AG10803 (cell line): ENCODE data around the gene ITGA7.

Experiments used
- DNase-seq: peaks from one replicate; pipeline ENCODE4 v3.0.0; 2010; ENCODE audit warnings: low read depth
- H3K4me3 ChIP-seq: 2 replicates; pipeline ENCODE4 v1.5.1; 2011; ENCODE audit warnings: mild to moderate bottlenecking, low read length, control low read depth
- TF ChIP-seq, protein P1 (sequence below): conservative IDR thresholded peaks from 2 replicates; pipeline ENCODE4 v1.5.1; 2011; ENCODE audit warnings: mild to moderate bottlenecking, low read length, control low read depth, inconsistent platforms

Gene ITGA7

DNA sequence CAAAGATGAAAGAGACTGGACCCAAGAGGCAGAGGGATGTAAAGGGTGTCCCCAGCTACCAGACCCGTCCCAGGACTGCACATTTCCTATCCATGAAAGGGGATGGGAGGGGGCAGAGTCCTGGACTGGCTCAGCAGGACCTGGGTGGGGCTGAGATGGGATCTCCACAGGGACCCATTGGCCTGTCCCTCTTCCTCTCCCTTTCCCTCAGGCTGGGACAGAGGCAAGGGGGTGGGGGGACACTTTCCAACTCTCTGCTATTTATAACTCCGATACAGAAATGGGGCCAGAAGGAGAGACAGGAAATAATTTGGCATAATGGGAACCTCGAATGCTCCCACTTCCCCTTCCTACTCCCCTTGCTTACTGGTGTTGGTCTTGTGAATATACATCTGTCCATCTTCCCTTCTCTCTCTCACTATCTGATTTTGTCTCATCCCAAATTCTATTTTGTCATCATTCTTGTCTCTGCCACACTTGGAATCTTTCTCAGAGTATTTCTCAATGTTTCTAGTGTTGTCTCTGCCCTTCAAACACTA, 1.1 kb upstream of the ITGA7 start:
- no peak overlapping the region for H3K4me3 ChIP-seq
- no peak for DNase-seq
- TF ChIP-seq, protein P1, sequence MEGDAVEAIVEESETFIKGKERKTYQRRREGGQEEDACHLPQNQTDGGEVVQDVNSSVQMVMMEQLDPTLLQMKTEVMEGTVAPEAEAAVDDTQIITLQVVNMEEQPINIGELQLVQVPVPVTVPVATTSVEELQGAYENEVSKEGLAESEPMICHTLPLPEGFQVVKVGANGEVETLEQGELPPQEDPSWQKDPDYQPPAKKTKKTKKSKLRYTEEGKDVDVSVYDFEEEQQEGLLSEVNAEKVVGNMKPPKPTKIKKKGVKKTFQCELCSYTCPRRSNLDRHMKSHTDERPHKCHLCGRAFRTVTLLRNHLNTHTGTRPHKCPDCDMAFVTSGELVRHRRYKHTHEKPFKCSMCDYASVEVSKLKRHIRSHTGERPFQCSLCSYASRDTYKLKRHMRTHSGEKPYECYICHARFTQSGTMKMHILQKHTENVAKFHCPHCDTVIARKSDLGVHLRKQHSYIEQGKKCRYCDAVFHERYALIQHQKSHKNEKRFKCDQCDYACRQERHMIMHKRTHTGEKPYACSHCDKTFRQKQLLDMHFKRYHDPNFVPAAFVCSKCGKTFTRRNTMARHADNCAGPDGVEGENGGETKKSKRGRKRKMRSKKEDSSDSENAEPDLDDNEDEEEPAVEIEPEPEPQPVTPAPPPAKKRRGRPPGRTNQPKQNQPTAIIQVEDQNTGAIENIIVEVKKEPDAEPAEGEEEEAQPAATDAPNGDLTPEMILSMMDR, result no peak

DNA sequence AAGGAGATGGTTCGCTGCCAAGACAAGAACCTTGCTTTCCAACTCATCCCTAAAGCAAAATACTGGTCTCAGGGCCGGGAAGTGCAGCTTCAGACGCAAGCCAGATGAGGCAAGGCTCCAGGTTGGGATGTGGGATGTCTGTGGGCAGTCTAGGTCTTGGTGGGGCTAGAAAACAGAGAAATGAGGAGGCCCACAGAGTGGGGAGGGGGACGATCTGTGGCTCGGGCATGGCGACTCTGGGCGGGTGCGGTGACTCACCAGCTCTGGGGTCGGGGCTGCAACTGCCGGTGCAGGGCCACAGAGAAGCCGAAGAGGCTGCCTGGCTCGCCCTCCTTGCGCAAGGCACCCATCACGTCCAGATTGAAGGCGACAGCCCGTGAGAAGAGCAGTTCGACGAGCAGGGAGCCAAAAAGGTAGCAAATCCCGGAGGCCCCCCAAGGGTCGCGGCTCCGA, 459 bp downstream of the ITGA7 start:
- DNase-seq, result no peak
- TF ChIP-seq, protein P1, result no peak
- H3K4me3 ChIP-seq, result peak overlapping the region; percentile 62

DNA sequence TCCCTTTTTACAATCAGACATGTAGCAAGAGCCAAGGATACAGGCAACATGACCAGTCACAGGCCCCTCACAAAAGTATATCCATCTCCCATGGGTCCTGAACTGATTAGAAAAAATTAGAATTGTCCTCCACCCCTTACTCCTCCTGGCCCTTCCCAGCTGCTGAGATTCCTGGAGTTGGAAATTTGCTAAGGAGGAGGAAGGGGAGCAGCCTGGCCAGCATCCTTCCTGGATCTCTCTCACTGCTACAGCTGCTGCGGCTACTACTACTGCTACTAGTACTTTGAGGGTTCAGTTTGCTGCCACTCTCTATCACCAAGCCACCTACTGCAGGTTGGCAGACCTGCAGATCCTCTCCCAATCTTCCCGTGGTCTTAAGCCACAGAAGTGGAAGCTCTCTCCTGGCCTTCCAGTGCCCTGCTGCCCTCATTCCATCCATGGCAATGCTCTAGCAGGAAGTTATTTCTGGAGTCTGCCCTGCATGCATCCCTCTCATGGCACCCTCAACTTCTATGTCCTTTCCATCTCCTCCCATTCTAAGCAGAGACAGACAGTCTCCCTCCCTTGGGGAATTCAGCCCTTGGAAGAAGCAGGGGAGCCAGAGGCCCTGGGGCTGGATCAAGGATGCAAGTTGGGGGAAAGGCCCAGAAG, 1.0 kb downstream of the ITGA7 start:
- TF ChIP-seq, protein P1, result no peak
- no peak for DNase-seq
- peak overlapping the region; percentile 62 for H3K4me3 ChIP-seq

DNA sequence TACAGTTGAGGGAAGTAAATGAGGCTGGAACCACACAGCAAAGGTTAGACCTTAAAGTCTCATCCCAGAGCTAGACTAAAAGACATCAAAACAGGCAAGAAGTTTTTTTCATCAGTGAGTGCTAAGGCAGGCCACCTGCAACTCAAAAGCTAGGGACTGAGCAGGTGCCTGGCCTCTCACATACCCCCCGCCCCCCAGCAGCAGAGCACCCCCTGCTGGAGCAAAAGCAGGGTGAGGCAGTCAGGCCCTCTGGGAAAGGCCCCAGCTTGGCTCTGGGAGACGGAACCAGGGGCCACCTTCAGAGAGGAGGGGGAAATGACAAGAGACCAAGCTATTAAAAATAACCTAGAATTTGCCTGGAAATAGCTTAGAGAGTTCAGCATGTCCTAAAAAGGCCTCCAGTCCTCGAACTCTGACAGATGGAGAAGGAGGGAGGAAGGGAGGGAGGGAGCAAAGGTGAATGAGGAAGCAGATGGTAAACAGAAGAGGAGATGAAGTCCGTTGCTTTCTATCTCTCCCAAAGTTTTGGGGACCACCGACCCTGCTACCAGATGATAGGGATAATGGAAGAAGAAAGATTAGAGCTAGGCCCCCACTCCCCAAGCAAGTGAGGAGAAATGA, 1.8 kb downstream of the ITGA7 start:
- no peak overlapping the region for H3K4me3 ChIP-seq
- DNase-seq, result no peak
- TF ChIP-seq, protein P1, result peak; percentile 23; the same call in 1 of the 2 replicates

DNA sequence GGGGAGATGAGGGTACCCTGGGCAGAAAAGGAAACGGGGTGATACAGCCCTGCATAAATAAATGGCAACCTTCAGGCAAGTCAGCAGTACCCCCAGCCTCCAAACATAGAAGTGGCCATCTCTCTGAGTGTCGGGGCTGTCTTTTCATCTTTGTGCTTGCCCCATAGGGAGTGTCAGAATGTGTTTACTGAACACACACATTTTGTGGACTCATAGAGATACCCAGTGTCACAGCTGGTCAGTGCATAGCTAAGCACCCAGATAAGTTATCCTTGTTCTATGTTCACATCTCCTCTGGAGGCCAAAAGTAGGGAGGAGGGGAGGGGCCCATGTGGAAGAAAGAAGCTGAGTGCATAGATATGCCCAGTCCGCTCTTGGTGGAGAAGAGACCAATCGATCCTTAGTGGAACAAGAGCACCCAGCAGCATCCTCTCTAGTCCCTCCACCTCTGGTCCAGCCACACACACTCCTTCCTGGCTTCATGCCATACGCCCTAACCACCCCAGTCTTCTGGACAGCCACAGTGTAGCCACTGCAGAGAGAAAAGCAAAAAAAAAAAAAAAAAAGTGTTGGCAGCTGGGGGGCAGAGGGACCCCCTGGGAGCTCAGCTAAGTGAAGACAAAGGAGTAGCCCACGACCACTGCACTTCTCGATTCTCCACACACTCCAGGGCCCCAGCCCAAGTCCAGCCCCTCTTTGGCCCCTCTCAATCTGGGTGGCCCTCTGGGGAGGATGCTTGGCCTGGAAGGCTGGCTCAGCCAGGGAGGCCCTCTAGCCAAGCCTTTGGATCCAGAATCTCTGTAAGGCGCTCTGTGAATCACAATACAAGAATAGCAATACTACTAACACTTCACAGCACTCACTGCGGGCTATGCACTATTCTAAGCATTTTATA, 2.6 kb downstream of the ITGA7 start:
- TF ChIP-seq, protein P1, result no peak
- H3K4me3 ChIP-seq, result no peak overlapping the region
- DNase-seq, result no peak

DNA sequence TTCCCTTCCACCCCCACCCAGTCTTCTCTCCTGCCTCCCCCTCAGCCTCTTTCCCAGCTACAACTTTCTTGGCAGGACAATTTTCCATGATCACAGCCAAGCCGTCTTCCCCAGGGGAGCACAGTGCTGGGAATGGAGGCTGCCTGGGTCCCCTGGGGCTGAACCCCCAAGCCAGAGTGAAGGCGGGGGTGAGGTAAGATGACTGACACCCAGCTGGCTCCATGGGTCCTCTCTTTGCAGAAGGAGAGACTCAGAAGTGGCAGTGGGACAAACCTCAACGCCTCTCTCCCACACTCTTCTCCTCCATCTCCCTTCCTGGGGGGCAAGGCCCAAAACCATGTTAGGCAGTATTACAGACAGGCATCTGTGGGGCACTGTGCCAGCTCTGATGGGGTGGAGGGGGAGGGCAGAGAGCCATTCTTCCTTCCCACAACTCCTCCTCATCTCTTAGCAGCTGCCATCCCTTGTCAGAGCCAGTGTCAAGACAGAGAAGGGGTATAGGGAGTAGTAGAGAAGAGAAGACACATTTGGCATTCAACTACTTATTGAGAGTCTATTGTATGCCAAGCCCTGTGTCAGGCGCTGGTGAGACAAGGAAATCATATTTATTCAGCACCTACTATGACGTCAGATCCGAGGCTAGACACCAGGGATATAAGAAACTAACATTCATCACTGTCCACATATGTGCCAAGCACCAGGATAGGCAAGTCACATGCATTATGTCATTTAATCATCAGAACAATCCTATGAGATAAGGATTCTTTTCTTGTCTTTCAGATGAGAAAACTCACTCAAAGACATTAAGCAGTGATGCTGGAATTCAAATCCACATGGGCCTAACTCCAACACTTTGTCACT, 3.6 kb downstream of the ITGA7 start:
- no peak overlapping the region for H3K4me3 ChIP-seq
- TF ChIP-seq, protein P1, result no peak
- DNase-seq, result no peak
